Measurements from ENCODE around the gene ID2.

Gene ID2

GRCh38 chr2:8648441-8649213, 33.2 kb upstream of the ID2 start:
- no peak for DNase-seq (ENCODE audit: low read depth)

GRCh38 chr2:8649718-8650117, 32.1 kb upstream of the ID2 start:
- DNase-seq (ENCODE audit: low read depth) = no peak

GRCh38 chr2:8650256-8650655, 31.6 kb upstream of the ID2 start:
- no peak for DNase-seq (ENCODE audit: low read depth)

- DNase-seq (ENCODE audit: low read depth) = no peak
Observed at GRCh38 chr2:8652774-8653426, 29.0 kb upstream of the ID2 start.

DNA sequence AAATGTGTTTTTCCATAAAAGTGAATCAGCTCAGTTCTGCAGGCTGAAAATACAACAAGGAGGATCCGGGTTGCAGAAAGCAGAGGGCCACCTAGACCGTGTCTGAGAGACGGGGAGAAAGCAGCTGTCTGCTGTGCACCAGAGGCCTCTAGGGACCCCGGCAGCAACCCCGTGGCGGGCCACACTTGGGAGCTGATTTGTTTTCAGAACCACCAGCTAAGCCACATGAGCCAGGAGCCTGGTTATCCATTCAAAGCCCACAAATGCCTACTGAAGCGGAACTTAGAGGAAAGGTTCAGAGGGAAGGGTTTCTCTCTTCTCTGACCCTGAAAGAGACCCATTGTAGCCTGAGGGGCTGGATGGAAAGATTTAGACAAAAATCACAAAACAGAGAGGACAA, 28.4 kb upstream of the ID2 start:
- DNase-seq (ENCODE audit: low read depth) = no peak

DNA sequence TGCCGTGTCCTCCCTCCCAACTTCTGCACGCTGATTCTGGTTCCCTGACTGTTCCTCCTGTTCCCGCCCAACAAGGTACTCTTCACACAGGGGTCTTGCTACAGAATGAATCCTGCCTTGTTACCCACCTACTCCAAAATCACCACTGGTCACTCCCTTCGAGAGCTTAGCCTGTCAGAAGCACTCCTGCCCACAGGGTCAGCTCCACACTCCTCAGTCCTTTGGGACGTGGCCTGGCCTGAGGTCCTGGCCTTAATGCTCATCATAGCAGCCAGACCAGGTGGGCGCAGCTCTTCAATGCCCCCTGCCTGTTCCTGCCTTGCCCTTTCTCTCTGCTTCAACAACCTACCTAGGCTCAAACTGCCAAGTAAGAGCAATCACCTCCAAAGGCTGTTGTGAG, 27.8 kb upstream of the ID2 start:
- no peak for DNase-seq (ENCODE audit: low read depth)

DNA sequence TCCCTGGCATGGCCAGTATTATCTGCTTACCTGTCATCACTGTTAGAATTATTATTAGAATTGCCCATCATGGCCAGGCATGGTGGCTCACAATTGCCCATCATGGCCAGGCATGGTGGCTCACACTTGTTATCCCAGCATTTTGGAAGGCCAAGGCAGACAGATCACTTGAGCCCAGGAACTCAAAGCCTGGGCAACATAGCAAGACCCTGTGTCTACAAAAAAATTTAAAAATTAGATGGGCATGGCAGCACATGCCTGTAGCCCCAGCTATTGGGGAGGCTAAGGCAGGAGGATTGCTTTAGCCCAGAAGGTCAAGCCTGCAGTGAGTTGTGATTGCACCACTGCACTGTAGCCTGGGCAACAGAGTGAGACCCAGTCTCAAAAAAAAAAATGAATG, 27.4 kb upstream of the ID2 start:
- DNase-seq (ENCODE audit: low read depth) = no peak

DNA sequence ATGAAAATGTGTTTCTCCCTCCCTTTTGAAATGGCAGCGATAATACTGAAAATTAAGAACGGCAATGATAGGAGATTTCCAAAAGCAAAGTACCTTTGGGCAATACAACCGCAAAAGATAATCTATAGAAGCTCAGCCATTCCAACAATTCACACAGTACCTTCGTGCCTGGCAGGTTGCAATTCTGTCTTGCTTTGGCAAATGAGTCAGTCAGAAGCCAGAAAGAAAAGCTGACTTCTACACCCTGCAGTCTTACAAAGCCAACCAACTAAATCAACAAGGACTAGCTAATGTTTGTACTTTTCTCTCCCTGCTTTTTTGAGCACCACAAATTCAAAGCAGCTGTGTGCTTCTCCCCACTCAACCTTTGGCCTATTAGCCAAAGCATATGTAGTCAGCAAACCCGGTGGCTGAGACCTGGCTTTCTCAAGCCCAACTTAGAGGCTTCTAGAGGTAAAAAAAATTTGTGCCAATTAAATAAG, 25.7 kb upstream of the ID2 start:
- DNase-seq (ENCODE audit: low read depth) = no peak

DNA sequence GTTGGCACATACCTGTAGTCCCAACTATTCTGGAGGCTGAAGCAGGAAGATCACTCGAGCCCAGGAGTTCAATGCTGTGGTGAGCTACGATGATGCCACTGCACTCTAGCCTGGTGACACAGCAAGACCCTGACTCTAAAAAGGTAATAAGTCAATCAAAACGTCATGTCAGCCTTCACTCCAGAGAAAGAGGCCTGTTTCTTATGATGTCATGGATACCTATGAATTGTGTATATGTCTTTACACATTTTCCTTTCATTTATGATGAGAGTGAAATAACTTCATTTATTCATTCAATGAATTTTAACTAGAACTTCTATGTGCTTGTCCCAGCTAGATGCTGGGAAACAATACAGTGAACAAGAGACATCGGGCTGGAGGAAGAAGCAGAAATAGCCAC, 25.0 kb upstream of the ID2 start:
- DNase-seq (ENCODE audit: low read depth) = no peak

DNA sequence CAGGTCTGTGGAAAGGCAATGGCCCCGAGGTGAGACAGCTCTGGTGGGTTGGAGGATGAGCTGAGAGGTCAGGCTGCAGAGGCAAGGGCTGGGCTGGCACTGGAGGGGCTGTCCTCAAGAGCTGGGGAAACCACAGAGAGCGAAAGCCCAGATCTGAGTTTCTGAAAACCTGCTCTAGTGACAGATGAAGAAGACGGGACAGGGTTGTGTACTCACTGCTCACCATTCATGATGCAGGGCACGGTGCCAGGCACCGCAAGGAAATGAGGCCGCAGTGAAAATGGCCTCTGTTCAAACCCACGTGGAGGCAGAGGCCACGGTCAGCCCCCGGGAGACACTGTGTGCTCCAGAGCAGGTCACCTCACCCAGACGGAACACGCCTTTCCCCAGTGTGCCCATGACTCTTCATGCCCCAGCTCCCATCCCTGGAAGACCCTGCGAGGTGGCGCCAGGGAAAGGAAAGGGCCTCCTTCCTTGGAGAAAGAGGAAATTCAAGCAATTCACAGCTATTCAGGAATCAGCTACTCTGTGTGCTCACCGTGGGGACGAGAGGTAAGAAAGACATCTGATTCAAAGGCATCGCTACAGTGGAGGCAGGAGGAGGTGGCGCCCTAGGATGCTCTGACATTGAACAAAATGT, 24.3 kb upstream of the ID2 start:
- no peak for DNase-seq (ENCODE audit: low read depth)

DNA sequence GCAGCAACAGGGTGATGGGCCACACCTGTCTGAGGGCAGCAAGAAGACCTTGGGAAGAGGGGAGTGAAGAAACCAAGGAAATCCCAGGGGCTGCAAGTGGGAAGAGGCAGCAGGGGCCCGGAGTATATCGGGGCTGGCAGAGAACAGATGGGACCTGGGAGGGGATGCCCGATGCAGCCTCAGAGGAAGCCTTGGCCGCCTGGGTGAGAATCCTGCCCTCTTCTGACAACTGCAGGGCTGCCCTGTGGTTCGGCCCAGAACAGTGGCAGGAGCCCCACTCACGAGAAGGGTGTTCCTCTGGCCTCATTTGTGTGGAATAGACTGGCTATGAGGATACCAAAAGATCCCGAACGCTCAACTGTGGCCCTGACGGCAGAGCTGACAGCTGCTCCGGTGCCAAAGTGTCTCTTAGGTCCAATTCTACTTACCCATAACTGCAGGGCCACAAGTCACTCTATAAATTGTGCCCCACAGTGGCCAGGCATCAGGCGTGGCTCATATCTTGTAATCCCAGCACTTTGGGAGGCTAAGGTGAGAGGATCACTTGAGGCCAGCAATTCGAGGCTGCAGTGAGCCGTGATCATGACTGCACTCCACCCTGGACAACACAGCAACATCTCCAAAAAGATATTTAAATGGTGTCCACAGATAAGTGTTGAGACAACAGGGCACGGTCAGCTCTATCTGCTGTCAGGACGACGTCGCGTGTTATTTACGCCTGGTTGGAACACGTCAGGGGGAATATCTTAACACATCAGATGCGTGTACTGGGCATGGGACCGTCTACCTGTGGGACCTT, 23.6 kb upstream of the ID2 start:
- no peak for DNase-seq (ENCODE audit: low read depth)

DNA sequence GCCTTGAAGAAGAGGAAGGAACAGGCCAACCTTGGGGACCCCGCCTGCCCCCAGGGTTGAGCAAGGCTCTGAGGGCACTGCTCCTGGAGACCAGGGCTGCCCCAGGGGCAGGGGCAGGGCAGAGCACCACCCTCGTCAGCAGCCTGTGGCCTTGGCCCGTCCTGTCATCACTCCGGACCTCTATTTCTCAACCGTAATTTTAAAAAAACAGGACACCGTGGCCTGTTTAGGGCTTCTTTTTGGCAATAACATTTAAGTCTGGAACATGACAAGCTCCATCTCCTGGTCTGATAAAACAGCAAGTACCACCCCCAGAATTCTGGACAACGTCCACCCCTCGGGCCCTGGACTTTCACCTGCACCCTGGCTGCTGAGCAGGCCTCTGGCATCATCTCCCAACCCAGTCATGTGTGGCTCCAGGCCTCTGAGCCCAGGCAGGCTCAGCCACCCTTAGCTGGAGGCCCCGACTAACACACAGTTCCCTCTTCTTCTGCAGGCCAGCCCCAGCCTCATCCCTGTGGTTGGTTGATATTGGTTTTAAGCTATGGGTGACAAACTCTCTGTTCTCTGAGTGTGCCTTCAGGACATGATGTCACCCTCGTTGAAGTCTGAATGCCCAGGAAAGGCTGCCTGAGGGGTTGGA, 22.6 kb upstream of the ID2 start:
- no peak for DNase-seq (ENCODE audit: low read depth)

DNA sequence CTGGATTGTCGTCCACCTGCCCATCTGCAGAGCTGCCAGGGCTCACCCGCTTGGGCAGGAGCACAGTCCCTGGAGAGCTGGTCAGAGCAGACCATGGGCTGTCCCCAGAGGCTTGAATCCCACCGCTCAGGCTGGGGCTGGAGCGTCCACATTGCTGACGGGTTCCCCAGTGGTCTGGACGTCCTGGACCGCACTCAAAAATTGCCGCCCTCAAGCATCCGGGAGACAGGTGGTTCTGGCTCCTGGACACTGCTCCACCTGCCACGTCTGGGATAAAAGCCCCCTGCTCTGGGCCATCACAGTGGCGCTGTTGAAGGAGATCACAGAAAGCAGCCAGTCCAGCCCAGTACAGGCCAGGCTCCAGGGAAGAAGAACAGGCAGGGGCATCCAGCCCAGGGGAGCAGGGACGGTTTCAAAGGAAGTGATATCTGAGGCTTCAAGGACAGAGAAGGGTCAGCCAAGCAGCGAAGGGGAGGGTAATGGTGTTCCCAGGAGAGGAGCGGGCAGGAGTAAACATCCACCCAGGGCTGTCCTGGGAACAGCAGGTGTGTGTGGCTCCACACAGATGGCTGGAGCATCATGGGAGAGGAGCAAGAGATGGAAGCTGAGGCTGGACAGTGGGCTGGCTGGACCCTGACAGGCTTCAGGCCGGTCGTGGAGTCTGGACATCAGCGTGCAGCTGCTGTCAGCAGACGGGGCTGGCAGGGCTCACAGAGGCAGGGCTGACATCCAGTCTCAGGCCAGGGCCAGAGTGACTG, 21.9 kb upstream of the ID2 start:
- DNase-seq (ENCODE audit: low read depth) = no peak

DNA sequence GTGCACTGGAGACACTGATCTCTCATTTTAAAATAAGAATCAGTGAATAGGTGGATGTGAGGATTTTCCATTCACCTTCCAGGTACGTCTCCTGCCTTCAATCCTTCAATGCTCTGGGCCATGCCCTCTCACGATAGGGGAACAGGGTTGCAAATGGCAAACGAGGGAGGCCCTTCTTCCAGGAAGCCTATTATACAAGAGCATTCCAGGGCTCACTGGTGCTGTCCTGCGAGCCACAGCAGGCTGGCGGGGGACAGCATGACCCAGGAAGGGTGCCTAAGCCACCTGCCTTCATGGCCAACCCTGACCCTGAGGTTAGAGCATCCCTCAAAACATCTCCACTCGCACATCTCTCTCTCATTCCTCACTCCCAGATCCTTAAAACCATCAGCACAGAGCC, 20.6 kb upstream of the ID2 start:
- no peak for DNase-seq (ENCODE audit: low read depth)

- no peak for DNase-seq (ENCODE audit: low read depth)
Observed at GRCh38 chr2:8661736-8662135, 20.1 kb upstream of the ID2 start.

DNA sequence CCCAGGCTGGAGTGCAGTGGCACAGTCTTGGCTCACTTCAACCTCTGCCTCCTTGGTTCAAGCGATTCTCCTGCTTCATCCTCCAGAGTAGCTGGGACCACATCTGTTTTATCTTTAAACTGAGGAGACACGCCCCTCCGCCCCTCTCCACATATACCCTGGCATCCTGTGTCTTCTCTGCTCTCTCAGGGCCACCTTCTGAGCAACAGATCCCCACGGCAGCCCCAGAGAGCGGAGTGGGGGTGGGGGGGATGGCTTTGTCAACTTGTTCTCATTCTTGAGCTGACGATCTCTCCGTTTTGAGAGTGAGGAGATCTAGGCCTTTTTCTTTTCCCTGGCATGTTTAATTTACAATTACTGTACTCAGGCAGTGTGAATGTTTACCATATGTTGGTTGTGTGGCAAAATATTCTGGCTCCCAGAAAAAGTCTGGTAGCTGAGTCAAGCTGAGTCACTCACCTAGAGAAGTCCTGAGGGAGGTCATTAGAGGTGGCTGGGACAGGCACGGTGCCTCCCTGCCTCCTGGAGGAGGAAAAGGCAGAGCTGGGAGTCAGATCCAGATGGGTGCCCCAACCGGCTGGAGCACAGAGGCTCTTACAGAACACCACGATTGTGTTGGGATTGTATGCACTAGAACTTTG, 19.5 kb upstream of the ID2 start:
- peak; percentile 73 for DNase-seq (ENCODE audit: low read depth)

DNA sequence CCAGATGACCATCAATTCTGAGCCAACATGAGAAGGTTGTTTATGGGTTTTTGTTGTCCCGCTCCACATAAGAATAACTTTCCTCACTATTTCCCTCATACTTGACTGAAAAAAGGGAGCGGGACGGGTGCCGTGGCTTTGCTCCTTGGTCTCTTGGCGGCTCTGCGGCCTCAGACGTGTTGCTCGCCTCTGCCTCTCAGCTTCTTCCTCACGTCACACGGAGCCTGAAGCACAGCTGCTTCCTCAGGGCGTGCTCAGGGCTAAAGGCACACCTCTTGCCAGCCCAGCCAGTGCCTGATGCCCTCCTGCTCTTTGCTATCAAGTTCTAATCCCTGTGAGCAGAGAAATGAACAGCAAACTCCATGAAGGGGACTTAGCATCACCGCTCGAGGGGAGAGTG, 17.9 kb upstream of the ID2 start:
- DNase-seq (ENCODE audit: low read depth) = no peak

GRCh38 chr2:8666581-8666980, 15.3 kb upstream of the ID2 start:
- no peak for DNase-seq (ENCODE audit: low read depth)

GRCh38 chr2:8667896-8668512, 13.9 kb upstream of the ID2 start:
- DNase-seq (ENCODE audit: low read depth) = no peak

- DNase-seq (ENCODE audit: low read depth) = no peak
Observed at GRCh38 chr2:8669157-8669817, 12.6 kb upstream of the ID2 start.

Measured in HS-5 (cell line).